ENCODE data around the gene KNSTRN. TPM values are rescaled to one million over a fixed set of nuclear protein-coding genes. Genes with fewer than 3 reads are reported as not detected.
A peak's percentile ranks its signal among the peaks of the same experiment; 100 is the strongest.

Gene KNSTRN
- total and polyA plus RNA-seq, 2 of the 13 experiments (the other 11 are each of a cell fraction or from before 2014, with no cell fraction given): 20.3 to 62.3 TPM

GRCh38 chr15:40382580-40383456, at the start of gene KNSTRN (continued):
- TF ChIP-seq, protein P1, sequence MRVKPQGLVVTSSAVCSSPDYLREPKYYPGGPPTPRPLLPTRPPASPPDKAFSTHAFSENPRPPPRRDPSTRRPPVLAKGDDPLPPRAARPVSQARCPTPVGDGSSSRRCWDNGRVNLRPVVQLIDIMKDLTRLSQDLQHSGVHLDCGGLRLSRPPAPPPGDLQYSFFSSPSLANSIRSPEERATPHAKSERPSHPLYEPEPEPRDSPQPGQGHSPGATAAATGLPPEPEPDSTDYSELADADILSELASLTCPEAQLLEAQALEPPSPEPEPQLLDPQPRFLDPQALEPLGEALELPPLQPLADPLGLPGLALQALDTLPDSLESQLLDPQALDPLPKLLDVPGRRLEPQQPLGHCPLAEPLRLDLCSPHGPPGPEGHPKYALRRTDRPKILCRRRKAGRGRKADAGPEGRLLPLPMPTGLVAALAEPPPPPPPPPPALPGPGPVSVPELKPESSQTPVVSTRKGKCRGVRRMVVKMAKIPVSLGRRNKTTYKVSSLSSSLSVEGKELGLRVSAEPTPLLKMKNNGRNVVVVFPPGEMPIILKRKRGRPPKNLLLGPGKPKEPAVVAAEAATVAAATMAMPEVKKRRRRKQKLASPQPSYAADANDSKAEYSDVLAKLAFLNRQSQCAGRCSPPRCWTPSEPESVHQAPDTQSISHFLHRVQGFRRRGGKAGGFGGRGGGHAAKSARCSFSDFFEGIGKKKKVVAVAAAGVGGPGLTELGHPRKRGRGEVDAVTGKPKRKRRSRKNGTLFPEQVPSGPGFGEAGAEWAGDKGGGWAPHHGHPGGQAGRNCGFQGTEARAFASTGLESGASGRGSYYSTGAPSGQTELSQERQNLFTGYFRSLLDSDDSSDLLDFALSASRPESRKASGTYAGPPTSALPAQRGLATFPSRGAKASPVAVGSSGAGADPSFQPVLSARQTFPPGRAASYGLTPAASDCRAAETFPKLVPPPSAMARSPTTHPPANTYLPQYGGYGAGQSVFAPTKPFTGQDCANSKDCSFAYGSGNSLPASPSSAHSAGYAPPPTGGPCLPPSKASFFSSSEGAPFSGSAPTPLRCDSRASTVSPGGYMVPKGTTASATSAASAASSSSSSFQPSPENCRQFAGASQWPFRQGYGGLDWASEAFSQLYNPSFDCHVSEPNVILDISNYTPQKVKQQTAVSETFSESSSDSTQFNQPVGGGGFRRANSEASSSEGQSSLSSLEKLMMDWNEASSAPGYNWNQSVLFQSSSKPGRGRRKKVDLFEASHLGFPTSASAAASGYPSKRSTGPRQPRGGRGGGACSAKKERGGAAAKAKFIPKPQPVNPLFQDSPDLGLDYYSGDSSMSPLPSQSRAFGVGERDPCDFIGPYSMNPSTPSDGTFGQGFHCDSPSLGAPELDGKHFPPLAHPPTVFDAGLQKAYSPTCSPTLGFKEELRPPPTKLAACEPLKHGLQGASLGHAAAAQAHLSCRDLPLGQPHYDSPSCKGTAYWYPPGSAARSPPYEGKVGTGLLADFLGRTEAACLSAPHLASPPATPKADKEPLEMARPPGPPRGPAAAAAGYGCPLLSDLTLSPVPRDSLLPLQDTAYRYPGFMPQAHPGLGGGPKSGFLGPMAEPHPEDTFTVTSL (CRISPR knock-in tag; IDR thresholded peaks at IDR 0.05; ENCODE audit: borderline replicate concordance): no peak
- no peak for TF ChIP-seq ZNF672 (CRISPR knock-in tag; IDR thresholded peaks at IDR 0.05)
- TF ChIP-seq NFYC (CRISPR knock-in tag; IDR thresholded peaks at IDR 0.05): no peak
- no peak for TF ChIP-seq ZNF3 (CRISPR knock-in tag; IDR thresholded peaks at IDR 0.05)
- 0 out of 2 replicates have a peak, but pooled peaks have one; percentile 10 for TF ChIP-seq NCOA2 (CRISPR knock-in tag; IDR thresholded peaks at IDR 0.05)
- no peak for TF ChIP-seq HNF1A (IDR thresholded peaks at IDR 0.05; ENCODE audit: low read depth)
- peak; percentile 19; the same call in 1 of the 2 replicates for TF ChIP-seq HNF1A (CRISPR knock-in tag; IDR thresholded peaks at IDR 0.05; ENCODE audit: borderline replicate concordance)
- TF ChIP-seq, protein P2, sequence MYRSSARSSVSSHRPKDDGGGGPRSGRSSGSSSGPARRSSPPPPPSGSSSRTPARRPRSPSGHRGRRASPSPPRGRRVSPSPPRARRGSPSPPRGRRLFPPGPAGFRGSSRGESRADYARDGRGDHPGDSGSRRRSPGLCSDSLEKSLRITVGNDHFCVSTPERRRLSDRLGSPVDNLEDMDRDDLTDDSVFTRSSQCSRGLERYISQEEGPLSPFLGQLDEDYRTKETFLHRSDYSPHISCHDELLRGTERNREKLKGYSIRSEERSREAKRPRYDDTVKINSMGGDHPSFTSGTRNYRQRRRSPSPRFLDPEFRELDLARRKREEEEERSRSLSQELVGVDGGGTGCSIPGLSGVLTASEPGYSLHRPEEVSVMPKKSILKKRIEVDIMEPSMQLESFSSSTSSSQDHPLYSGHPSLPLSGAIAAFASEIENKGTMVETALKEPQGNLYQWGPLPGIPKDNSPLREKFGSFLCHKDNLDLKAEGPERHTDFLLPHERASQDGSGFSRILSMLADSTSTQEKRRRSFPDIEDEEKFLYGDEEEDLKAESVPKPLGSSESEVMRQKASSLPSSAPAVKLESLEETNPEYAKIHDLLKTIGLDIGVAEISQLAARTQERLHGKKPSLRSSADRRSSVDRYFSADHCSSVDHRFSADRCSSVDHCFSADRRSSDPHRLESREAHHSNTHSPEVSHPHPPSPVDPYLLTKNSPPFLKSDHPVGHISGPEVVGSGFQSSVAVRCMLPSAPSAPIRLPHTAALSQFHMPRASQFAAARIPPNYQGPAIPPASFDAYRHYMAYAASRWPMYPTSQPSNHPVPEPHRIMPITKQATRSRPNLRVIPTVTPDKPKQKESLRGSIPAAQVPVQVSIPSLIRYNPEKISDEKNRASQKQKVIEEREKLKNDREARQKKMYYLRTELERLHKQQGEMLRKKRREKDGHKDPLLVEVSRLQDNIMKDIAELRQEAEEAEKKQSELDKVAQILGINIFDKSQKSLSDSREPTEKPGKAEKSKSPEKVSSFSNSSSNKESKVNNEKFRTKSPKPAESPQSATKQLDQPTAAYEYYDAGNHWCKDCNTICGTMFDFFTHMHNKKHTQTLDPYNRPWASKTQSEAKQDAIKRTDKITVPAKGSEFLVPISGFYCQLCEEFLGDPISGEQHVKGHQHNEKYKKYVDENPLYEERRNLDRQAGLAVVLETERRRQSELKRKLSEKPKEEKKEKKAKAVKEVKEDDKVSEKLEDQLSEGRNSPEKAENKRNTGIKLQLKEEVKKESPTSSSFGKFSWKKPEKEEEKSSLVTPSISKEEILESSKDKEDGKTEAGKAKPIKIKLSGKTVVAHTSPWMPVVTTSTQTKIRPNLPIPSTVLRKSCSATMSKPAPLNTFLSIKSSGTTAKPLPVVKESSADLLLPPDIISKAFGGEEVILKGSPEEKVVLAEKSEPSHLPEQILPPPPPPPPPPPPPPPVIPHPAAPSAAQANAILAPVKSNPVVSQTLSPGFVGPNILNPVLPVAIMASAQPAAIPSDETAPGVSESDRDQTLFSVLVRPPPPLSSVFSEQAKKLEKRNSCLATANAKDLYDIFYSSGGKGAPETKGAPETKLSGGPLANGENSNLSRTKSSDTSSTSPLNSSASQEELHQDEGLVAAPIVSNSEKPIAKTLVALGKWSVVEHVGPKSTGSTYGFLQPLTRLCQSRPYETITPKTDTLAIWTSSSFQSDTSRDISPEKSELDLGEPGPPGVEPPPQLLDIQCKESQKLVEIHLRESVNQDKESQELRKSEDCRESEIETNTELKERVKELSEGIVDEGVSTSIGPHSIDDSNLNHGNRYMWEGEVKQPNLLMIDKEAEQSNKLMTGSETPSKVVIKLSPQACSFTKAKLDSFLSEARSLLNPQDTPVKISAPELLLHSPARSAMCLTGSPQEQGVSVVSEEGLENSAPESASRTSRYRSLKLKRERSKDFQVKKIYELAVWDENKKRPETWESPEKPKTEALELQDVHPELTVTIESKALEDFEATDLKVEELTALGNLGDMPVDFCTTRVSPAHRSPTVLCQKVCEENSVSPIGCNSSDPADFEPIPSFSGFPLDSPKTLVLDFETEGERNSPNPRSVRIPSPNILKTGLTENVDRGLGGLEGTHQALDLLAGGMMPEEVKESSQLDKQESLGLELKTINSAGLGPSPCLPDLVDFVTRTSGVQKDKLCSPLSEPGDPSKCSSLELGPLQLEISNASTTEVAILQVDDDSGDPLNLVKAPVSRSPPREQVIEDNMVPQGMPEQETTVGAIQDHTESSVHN (CRISPR knock-in tag; IDR thresholded peaks at IDR 0.05): no peak
- TF ChIP-seq FOXJ3 (CRISPR knock-in tag; IDR thresholded peaks at IDR 0.05; ENCODE audit: borderline replicate concordance): no peak
- TF ChIP-seq ZNF205 (CRISPR knock-in tag; IDR thresholded peaks at IDR 0.05): no peak
